ENCODE data around the gene ESRRA. TPM values are rescaled to one million over a fixed set of nuclear protein-coding genes. Genes with fewer than 3 reads are reported as not detected.

ESRRA gene
- total and polyA plus RNA-seq, 2 of the 8 experiments (the other 6 are each of a cell fraction or from before 2014, with no cell fraction given): 18.2 to 37.0 TPM

GRCh38 chr11:64339286-64339685, 34.0 kb downstream of the ESRRA start:
- no peak overlapping the region for H4K5ac ChIP-seq (ENCODE audit: insufficient read length, low read depth, low read length)
- H2BK5ac ChIP-seq (ENCODE audit: low read depth, low read length): no peak overlapping the region
- H2AFZ ChIP-seq (ENCODE audit: low read length): no peak overlapping the region
- POLR2A ChIA-PET (ENCODE audit: partially characterized antibody): interaction anchor here (2.3 to 2.5 kb wide), 2 partner anchors 8 to 22 kb away, joined by 12 to 15 read pairs; partner anchors contain the start of genes PRDX5 and TRMT112
- H3K36me3 ChIP-seq (ENCODE audit: control insufficient read depth in 2 of 4, insufficient read depth in 4 of 4, low read length in 3 of 4): no peaks in the 10 kb centered on the region
- DNase-seq (ENCODE audit: low read depth in 1 of 2, low spot score in 2 of 2) (no peak), FAIRE-seq (no peak)
- no peaks in the 10 kb centered on the region for H3K79me2 ChIP-seq (ENCODE audit: control insufficient read depth in 1 of 2, insufficient read depth in 2 of 2, low read length in 2 of 2)
- H3K9me3 ChIP-seq (ENCODE audit: insufficient read depth in 2 of 2, low read depth in 1 of 2, low read length in 1 of 2): no peaks in the 10 kb centered on the region
- no peak overlapping the region for H2BK12ac ChIP-seq (ENCODE audit: low read depth, low read length)
- H4K20me1 ChIP-seq (replicated peaks in 1 of 2; ENCODE audit: control insufficient read depth in 1 of 2, insufficient read depth in 2 of 2, low read length in 2 of 2): no peaks in the 10 kb centered on the region
- H3K27ac ChIP-seq (ENCODE audit: low read depth, low read length): no peak overlapping the region
- H3K9ac ChIP-seq (replicated peaks in 1 of 4; ENCODE audit: extremely low read depth in 1 of 4, low read depth in 3 of 4, low read length in 3 of 4): no peak overlapping the region
- H2AK5ac ChIP-seq (ENCODE audit: low read depth, low read length): no peak overlapping the region
- peak overlapping the region; percentile 98 for H2BK15ac ChIP-seq (ENCODE audit: low read length)
- no peak overlapping the region for H2BK20ac ChIP-seq (ENCODE audit: low read length)
- no peak overlapping the region for H3K14ac ChIP-seq (ENCODE audit: insufficient read length)
- H3K56ac ChIP-seq (replicated peaks; ENCODE audit: insufficient read length, low read depth, low read length): no peak overlapping the region
- 82% methylated on average over 4 of the region's 4 CpGs; no CpG with 5 or more reads in 1 of the 2 experiments for WGBS, 2 experiments (ENCODE audit: extremely low coverage in 1 of 2, insufficient coverage in 1 of 2, insufficient read length in 1 of 2, insufficient replicate concordance in 2 of 2, low coverage in 1 of 2, low lambda C conversion rate in 2 of 2, missing lambda C conversion rate in 1 of 2)
- no peak overlapping the region for H3K23ac ChIP-seq (ENCODE audit: insufficient read length)
- no peak overlapping the region for H4K8ac ChIP-seq (ENCODE audit: extremely low read depth, insufficient read depth, low read length)
- H3K4ac ChIP-seq (replicated peaks; ENCODE audit: insufficient read length, low read depth, low read length): no peak overlapping the region
- H3K23me2 ChIP-seq (ENCODE audit: low read depth, low read length): peaks cover 11% of the 10 kb centered on the region; the same call in 1 of the 2 replicates
- CTCF ChIA-PET (ENCODE audit: partially characterized antibody): interaction anchor here (1.1 to 37.6 kb wide), 5 partner anchors 11 to 312 kb away, joined by 3 to 614 read pairs (median 16); partner anchors contain the start of genes CATSPERZ, CCDC88B, ESRRA and FERMT3
- H3K4me3 ChIP-seq (ENCODE audit: extremely low read depth in 1 of 4, insufficient read depth in 2 of 4, low read depth in 3 of 4, low read length in 4 of 4): no peak overlapping the region
- no peak overlapping the region; the same call in 1 of the 2 replicates for H3K18ac ChIP-seq (ENCODE audit: extremely low read depth, low read length)
- no peaks in the 10 kb centered on the region for H3K79me1 ChIP-seq (ENCODE audit: low read depth, low read length)
- H2BK120ac ChIP-seq (replicated peaks; ENCODE audit: low read depth, low read length): no peak overlapping the region
- H3K27me3 ChIP-seq (replicated peaks in 1 of 4; ENCODE audit: control insufficient read depth in 3 of 4, extremely low read depth in 1 of 4, insufficient read depth in 3 of 4, low read length in 3 of 4): peaks cover 0 to 2% (median 0%) of the 10 kb centered on the region in 4 experiments; a peak in 1 of 7 replicates
- H3K4me2 ChIP-seq (ENCODE audit: insufficient read depth in 1 of 2, low read depth in 2 of 2, low read length in 2 of 2): no peak overlapping the region
- H4K91ac ChIP-seq (replicated peaks; ENCODE audit: insufficient read length, low read length): no peak overlapping the region
- peaks cover 0 to 23% (median 17%) of the 10 kb centered on the region in 4 experiments; a peak in 6 of 7 replicates for H3K4me1 ChIP-seq (replicated peaks in 1 of 4; ENCODE audit: control insufficient read depth in 3 of 4, insufficient read depth in 4 of 4, low read length in 3 of 4)
